ENCODE measurements around the gene CADM2. TPM values are rescaled to one million over a fixed set of nuclear protein-coding genes. Genes with fewer than 3 reads are reported as not detected.

Gene CADM2
- total RNA-seq, 1 donor from 2014 or later, result 4.4 TPM

GRCh38 chr3:85508659-85509058 is 549.9 kb downstream of the CADM2 start:
- no peak overlapping the region for H3K4me3 Mint-ChIP-seq (ENCODE audit: low read depth)
- peaks cover 3% of the 10 kb centered on the region for H3K9me3 Mint-ChIP-seq (ENCODE audit: low read depth)
- H3K4me1 Mint-ChIP-seq (ENCODE audit: low read depth), result peaks cover 9% of the 10 kb centered on the region
- H3K27me3 Mint-ChIP-seq, result no peaks in the 10 kb centered on the region
- TF ChIP-seq CTCF (IDR thresholded peaks at IDR 0.05; ENCODE audit: unreplicated experiment), result no peak
- no peak for DNase-seq (ENCODE audit: low spot score, unreplicated experiment)
- no peak overlapping the region for H3K27ac Mint-ChIP-seq
- no peaks in the 10 kb centered on the region for H3K36me3 Mint-ChIP-seq (ENCODE audit: insufficient read depth)

GRCh38 chr3:85516146-85516545 is 557.4 kb downstream of the CADM2 start:
- no peak for DNase-seq (ENCODE audit: low spot score, unreplicated experiment)
- no peak for TF ChIP-seq CTCF (IDR thresholded peaks at IDR 0.05; ENCODE audit: unreplicated experiment)
- Mint-ChIP-seq H3K27me3 (no peaks in the 10 kb centered on the region), H3K27ac (no peak overlapping the region), H3K4me1 (ENCODE audit: low read depth) (no peaks in the 10 kb centered on the region), H3K4me3 (ENCODE audit: low read depth) (no peak overlapping the region), H3K36me3 (ENCODE audit: insufficient read depth) (no peaks in the 10 kb centered on the region), H3K9me3 (ENCODE audit: low read depth) (peaks cover 4% of the 10 kb centered on the region)

- no peaks in the 10 kb centered on the region for H3K4me1 Mint-ChIP-seq (ENCODE audit: low read depth)
- no peaks in the 10 kb centered on the region for H3K27me3 Mint-ChIP-seq
- H3K9me3 Mint-ChIP-seq (ENCODE audit: low read depth), result no peaks in the 10 kb centered on the region
- no peak overlapping the region for H3K27ac Mint-ChIP-seq
- no peak for DNase-seq (ENCODE audit: low spot score, unreplicated experiment)
- no peak overlapping the region for H3K4me3 Mint-ChIP-seq (ENCODE audit: low read depth)
- H3K36me3 Mint-ChIP-seq (ENCODE audit: insufficient read depth), result no peaks in the 10 kb centered on the region
- TF ChIP-seq CTCF (IDR thresholded peaks at IDR 0.05; ENCODE audit: unreplicated experiment), result no peak
Measured at GRCh38 chr3:85524104-85524503, 565.3 kb downstream of the CADM2 start.

GRCh38 chr3:85525264-85525663 is 566.5 kb downstream of the CADM2 start:
- Mint-ChIP-seq H3K9me3 (ENCODE audit: low read depth) (no peaks in the 10 kb centered on the region), H3K4me1 (ENCODE audit: low read depth) (no peaks in the 10 kb centered on the region), H3K27me3 (no peaks in the 10 kb centered on the region), H3K4me3 (ENCODE audit: low read depth) (no peak overlapping the region), H3K27ac (no peak overlapping the region), H3K36me3 (ENCODE audit: insufficient read depth) (no peaks in the 10 kb centered on the region)
- DNase-seq (ENCODE audit: low spot score, unreplicated experiment), result no peak
- no peak for TF ChIP-seq CTCF (IDR thresholded peaks at IDR 0.05; ENCODE audit: unreplicated experiment)

GRCh38 chr3:85533586-85533985 is 574.8 kb downstream of the CADM2 start:
- DNase-seq (ENCODE audit: low spot score, unreplicated experiment), result no peak
- Mint-ChIP-seq H3K36me3 (ENCODE audit: insufficient read depth) (peaks cover 1% of the 10 kb centered on the region), H3K9me3 (ENCODE audit: low read depth) (peaks cover 5% of the 10 kb centered on the region), H3K4me3 (ENCODE audit: low read depth) (no peak overlapping the region), H3K27me3 (no peaks in the 10 kb centered on the region), H3K4me1 (ENCODE audit: low read depth) (no peaks in the 10 kb centered on the region), H3K27ac (no peak overlapping the region)
- no peak for TF ChIP-seq CTCF (IDR thresholded peaks at IDR 0.05; ENCODE audit: unreplicated experiment)
